GM12865 (cell line): ENCODE data around the gene OSGEP.

Experiments used
- DNase-seq: peaks from one replicate; pipeline ENCODE4 v3.0.0; 2010; ENCODE audit warnings: low read depth
- H3K4me3 ChIP-seq: 2 replicates; pipeline ENCODE4 v1.5.1; 2011; ENCODE audit warnings: mild to moderate bottlenecking, low read depth, low read length, control low read depth
- TF ChIP-seq, protein P1 (sequence below): IDR thresholded peaks from 2 replicates; pipeline ENCODE4 v1.5.1; 2011; ENCODE audit warnings: low read length, control low read depth, low read depth, inconsistent platforms; ENCODE audit not compliant: insufficient read depth; ENCODE audit errors: missing control alignments

The OSGEP gene

DNA sequence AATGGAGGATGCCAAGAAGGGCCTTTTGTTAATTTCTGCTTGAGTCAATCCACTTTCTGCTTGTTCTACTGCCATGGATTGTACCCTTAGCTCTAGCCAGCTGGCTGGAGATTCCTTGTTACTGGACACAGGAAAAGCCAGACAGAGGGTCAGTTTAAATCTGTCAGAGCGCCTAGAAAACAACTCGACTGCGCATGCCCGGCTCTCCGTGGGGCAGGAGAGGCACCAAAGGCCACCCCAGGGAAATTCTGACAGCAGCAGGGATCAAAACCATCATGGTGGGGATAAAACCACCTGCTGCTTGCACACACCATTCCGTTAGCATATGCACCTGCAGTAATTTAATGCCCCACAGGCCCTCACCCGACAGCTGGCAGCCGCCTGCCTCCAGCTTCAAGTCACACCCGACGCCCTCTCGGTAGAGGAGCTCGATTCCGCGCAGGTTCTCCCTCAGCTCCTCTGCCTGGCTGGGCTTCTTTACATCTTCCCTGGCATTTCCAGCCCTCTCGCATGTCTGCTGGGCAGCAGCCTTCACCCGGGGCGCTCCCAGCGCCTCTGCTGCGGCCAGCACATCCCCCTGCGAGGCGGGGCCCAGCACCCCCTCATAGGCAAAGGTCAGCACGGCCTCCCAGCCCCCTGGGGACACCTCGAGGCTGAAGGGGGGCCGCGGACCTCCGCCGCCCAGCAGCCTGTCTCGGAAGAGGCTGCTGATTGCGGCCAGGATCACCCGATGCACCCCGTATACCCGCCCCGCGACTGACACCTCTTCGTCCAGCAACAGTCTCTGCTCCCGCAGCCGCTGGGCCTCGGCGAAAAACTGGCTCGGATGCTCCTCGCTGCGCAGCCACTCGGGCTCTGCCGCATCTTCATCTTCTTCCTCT is 19.7 kb downstream of the OSGEP start:
- TF ChIP-seq, protein P1, sequence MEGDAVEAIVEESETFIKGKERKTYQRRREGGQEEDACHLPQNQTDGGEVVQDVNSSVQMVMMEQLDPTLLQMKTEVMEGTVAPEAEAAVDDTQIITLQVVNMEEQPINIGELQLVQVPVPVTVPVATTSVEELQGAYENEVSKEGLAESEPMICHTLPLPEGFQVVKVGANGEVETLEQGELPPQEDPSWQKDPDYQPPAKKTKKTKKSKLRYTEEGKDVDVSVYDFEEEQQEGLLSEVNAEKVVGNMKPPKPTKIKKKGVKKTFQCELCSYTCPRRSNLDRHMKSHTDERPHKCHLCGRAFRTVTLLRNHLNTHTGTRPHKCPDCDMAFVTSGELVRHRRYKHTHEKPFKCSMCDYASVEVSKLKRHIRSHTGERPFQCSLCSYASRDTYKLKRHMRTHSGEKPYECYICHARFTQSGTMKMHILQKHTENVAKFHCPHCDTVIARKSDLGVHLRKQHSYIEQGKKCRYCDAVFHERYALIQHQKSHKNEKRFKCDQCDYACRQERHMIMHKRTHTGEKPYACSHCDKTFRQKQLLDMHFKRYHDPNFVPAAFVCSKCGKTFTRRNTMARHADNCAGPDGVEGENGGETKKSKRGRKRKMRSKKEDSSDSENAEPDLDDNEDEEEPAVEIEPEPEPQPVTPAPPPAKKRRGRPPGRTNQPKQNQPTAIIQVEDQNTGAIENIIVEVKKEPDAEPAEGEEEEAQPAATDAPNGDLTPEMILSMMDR, result no peak
- DNase-seq, result no peak
- no peak overlapping the region for H3K4me3 ChIP-seq

DNA sequence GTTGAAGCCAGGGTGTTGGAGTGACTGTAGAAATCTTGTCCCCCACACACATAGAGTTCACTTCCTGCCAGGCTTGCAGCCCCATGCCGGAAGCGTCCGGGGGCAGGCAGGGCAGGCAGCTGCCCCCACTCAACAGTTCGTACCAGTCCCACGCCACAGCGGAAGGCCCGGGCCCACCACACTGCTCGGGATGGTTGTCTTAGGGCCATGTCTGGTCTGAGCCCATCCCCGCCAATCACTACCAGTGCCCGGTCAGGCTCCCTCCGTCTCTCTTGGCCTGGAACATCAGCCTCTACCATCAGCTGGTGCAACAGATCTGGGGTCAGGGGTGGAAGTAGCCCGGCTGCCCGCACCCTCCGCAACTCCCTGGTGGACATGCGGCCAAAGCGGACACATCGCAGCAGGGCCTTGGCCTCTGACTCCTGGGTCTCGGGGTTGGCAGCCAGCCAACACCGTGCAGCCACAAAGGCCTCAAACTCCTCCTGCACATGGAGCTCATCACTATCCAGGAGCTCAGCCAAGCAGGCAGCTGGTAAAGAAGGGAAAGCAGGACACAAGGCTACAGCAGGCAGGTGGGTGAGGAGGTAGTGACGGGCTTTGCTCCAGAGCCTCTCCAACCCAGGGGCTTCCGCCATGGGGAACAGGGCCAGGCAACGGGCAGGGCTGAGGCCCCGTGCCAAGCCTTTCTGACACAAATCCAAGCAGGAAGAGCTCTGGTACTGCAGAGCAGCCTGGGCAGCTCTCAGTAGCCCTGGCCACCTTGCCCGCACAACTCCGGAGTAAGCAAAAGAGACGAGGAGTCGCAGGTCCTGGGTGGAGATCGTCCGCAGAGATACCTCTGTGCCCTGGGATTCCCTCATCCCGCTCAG is 24.6 kb downstream of the OSGEP start:
- DNase-seq, result no peak
- TF ChIP-seq, protein P1, result no peak
- no peak overlapping the region for H3K4me3 ChIP-seq

DNA sequence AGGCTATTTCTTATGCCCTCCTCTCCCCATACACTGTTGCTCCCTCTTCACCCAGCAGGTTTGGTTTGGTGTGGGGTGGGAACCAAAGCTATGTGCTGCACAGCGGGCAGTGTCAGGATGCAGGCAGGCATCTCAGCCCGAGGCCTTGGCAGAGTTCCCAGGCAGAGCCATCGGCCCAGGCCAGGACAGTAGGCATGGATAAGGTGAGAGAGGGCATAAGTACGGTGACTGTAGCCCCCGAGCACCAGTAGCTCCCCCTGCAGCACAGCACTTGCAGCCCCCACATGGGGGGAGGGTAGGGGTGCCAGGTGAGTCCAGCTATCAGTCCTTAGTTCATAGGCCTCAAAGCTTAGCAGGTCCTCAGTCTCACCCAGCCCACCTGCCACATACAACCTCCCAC is 25.8 kb downstream of the OSGEP start:
- no peak overlapping the region for H3K4me3 ChIP-seq
- no peak for DNase-seq
- TF ChIP-seq, protein P1, result no peak

DNA sequence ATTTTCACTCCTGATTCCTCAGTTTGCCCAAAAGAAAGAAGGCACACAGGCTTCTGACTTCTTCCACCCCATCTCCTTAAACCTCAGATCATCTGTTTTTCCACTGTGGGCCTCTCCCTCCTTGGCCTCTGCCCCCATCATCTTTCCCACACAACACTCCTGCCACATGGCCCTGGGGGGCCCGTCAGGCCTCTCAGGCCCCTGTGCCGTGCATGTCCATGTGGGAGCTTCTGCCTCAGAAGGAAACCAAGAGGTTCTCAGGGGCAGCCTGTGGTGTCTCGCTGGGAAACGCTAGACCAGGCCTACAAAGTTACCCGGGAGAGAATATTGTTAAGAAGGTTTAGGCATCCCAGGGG is 26.6 kb downstream of the OSGEP start:
- TF ChIP-seq, protein P1, result no peak
- no peak for DNase-seq
- peak overlapping the region; percentile 45 for H3K4me3 ChIP-seq

DNA sequence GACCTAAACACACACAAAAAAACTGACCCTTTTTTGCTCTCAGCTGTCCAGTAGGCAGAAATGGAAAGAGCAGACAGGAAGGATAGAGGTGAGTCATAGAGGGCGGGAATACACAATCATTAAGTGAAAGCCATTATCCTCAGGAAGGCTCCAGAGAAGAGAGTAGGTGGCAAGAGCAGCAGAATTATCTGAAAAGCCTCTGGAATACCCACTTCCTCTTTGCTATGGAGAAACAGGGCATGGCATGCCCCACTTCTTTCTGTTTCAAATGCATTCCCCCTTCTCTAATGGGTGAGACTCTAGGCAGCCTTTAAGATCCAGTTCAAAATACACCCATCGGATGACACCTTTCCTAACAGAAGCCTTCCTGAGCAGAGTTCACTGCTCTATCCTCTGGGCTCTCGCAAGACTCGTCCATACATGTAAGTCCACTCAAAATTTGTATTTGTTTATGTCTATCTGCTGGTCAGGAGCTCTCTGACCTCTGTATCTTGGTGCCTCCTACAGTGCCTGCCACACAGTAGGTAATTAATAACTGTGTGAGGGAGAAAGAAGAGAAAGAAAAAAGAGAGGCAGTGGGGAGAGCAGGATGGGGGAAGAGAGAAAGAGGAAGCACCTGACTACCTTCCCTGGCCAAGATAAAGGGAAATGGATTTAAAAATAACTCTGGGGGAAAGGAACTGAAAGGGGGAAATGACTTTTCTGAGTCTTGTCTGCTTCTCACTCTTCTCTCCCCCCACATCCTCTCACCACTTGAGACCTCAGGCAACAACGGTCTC is 27.2 kb downstream of the OSGEP start:
- peak overlapping the region; percentile 45 for H3K4me3 ChIP-seq
- TF ChIP-seq, protein P1, result no peak
- peak; percentile 86 for DNase-seq

DNA sequence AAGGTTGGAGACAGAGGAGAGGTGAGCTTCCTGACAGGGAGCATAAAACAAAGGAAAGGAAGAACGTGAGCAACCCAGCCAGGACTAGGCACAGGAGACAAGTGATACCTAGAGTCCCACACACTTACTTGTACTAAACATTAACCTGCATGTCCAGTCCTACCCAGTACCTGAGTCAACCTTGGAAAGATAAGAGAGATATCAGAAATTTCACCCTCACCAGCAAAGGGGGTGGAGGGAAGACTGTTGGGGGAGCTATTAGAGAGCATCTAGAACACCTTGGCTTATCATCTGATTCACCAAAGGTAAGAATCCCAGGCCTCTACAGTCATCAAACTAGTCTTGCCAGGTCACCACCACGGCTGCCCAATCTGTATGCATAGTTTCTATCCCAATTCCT is 29.8 kb downstream of the OSGEP start:
- TF ChIP-seq, protein P1, result no peak
- no peak overlapping the region for H3K4me3 ChIP-seq
- no peak for DNase-seq
